ENCODE measurements around the gene SGPP1. TPM values are rescaled to one million over a fixed set of nuclear protein-coding genes. Genes with fewer than 3 reads are reported as not detected.
"Not testable (repeated sequence)": the region's sequence is repeated elsewhere in the genome, so short reads cannot be mapped to it uniquely, and the experiment has no call there.

Gene SGPP1
- total and polyA plus RNA-seq, 2 donors: 12.6 to 21.0 TPM

DNA sequence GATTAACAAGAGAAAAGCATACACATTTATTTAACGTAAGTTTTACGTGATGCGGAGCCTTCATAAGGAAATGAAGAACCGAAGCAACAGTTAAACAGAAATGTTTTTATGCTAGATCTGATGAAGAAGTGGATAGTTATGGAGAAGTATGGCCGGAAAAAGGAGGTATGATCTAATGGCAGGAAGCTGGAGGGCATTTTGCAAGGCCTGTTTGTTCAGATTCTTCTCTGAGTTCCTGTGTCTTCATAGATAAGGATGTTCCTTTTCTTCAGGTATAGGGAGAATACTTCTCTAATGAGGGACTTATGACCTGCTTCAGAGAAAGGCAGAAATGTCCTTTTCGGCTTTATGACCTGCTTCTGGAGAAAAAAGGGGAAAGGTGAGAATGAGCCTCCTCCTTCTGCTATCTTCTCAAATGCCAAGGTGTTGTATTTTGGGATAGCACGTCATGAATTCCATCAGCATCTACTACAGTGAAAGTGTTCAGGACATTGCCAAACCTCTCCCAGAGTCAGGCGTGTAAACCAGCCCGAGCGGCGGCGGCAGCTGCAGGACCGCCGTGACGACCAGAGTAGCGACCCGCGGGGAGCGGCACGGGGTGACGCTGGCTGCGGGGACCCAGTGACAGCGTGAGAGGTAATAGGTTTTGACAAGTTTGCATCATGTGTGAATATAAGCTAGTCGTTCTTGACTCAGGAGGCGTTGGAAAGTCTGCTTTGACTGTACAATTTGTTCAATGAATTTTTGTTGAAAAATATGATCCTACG lies 33.7 kb upstream of the SGPP1 start:
- Histone ChIP-seq H3K4me3 (ENCODE audit: low read length in 2 of 2) (no peak overlapping the region), H3K36me3 (ENCODE audit: control insufficient read depth in 2 of 2, insufficient read depth in 2 of 2, low read length in 1 of 2) (no peaks in the 10 kb centered on the region), H3K9me3 (ENCODE audit: control insufficient read depth in 2 of 2, insufficient read depth in 1 of 2, low read length in 1 of 2) (no peaks in the 10 kb centered on the region), H3K27ac (ENCODE audit: low read depth in 1 of 2, low read length in 1 of 2) (no peak overlapping the region), H3K4me1 (ENCODE audit: control insufficient read depth in 2 of 2, insufficient read depth in 2 of 2, low read length in 2 of 2) (no peaks in the 10 kb centered on the region), H3K27me3 (ENCODE audit: control insufficient read depth in 2 of 2, insufficient read depth in 1 of 2, low read length in 1 of 2) (no peaks in the 10 kb centered on the region)
- DNase-seq (ENCODE audit: low read depth in 6 of 9, low spot score in 9 of 9): no peak
- 89% methylated on average over 26 of the region's 26 CpGs for WGBS

DNA sequence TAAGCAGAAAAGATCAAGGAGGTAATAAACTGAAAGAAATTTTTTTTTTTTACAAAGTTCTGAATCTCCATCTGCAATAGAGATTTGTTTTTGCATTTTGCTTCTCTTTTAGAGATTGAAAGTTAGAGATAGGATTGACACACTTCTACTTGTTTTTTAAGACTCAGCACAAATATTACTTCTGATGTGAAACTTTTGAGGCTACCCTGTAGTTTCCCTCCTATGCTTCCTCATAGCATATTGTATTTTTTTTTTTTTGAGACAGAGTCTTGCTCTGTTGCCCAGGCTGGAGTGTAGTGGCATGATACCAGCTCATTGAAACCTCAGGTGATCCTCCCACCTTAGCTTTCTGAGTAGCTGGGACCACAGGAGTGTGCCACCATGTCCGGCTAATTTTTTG lies 32.1 kb upstream of the SGPP1 start:
- Histone ChIP-seq H3K27ac (ENCODE audit: low read depth in 1 of 2, low read length in 1 of 2) (peak overlapping the region in 1 of 2 donors; percentile 58), H3K27me3 (ENCODE audit: control insufficient read depth in 2 of 2, insufficient read depth in 1 of 2, low read length in 1 of 2) (no peaks in the 10 kb centered on the region), H3K4me1 (ENCODE audit: control insufficient read depth in 2 of 2, insufficient read depth in 2 of 2, low read length in 2 of 2) (no peaks in the 10 kb centered on the region), H3K4me3 (ENCODE audit: low read length in 2 of 2) (no peak overlapping the region), H3K9me3 (ENCODE audit: control insufficient read depth in 2 of 2, insufficient read depth in 1 of 2, low read length in 1 of 2) (no peaks in the 10 kb centered on the region), H3K36me3 (ENCODE audit: control insufficient read depth in 2 of 2, insufficient read depth in 2 of 2, low read length in 1 of 2) (no peaks in the 10 kb centered on the region)
- DNase-seq (ENCODE audit: low read depth in 6 of 9, low spot score in 9 of 9): no peak
- WGBS: 91% methylated on average over 1 of the region's 1 CpG

DNA sequence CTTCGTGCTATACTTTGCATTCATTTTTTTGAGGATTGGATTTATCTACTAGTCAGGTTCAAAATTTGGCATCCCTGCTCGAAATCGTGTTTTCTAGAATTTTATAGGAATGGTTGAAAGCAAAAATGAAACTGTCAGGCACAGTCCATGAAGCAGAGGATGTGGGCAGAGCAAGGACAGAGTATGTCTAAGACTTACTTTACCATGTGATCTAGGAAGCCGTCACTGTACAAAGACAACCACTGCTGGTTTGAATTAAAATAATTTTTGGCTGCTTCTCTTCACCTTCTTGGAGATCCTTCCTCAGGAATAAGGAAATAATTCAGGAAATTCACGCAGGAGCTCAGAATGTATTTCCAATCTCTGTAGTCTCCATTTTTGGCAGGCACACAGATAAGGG lies 31.6 kb upstream of the SGPP1 start:
- H3K4me3 ChIP-seq (ENCODE audit: low read length in 2 of 2): no peak overlapping the region

DNA sequence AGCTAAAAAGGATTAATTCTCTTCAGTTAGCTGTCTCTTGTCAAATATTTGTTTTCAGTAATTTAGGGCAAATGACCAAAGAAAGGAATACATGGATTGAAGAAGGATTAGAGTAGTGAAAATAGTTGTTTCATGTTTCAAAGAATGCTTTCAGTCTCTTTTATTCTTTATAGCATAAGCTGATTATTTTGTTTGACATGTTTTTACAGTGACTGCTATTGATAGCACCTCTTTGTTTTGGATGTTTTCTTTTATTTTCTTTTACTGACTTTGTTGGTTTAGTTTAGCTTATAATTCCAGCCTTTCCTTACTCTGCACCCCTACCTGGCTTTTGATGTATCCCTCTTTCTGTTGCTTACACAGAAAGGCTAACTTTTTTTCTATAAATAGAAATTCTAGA lies 29.3 kb upstream of the SGPP1 start:
- Histone ChIP-seq H3K27me3 (ENCODE audit: control insufficient read depth in 2 of 2, insufficient read depth in 1 of 2, low read length in 1 of 2) (no peaks in the 10 kb centered on the region), H3K36me3 (ENCODE audit: control insufficient read depth in 2 of 2, insufficient read depth in 2 of 2, low read length in 1 of 2) (no peaks in the 10 kb centered on the region), H3K27ac (ENCODE audit: low read depth in 1 of 2, low read length in 1 of 2) (no peak overlapping the region), H3K4me1 (ENCODE audit: control insufficient read depth in 2 of 2, insufficient read depth in 2 of 2, low read length in 2 of 2) (no peaks in the 10 kb centered on the region), H3K9me3 (ENCODE audit: control insufficient read depth in 2 of 2, insufficient read depth in 1 of 2, low read length in 1 of 2) (no peaks in the 10 kb centered on the region), H3K4me3 (ENCODE audit: low read length in 2 of 2) (no peak overlapping the region)
- no peak for DNase-seq (ENCODE audit: low read depth in 6 of 9, low spot score in 9 of 9)

More for the DNA sequence above, 31.6 kb upstream of the SGPP1 start:
- peak in 3 of 9 donors; percentile 5 to 56 (median 18) for DNase-seq (ENCODE audit: low read depth in 6 of 9, low spot score in 9 of 9)
- no peaks in the 10 kb centered on the region for H3K4me1 ChIP-seq (ENCODE audit: control insufficient read depth in 2 of 2, insufficient read depth in 2 of 2, low read length in 2 of 2)
- 27% methylated on average over 5 of the region's 5 CpGs for WGBS
- no peaks in the 10 kb centered on the region for H3K9me3 ChIP-seq (ENCODE audit: control insufficient read depth in 2 of 2, insufficient read depth in 1 of 2, low read length in 1 of 2)
- peak overlapping the region; percentile 31 to 58 for H3K27ac ChIP-seq (ENCODE audit: low read depth in 1 of 2, low read length in 1 of 2)
- no peaks in the 10 kb centered on the region for H3K36me3 ChIP-seq (ENCODE audit: control insufficient read depth in 2 of 2, insufficient read depth in 2 of 2, low read length in 1 of 2)
- H3K27me3 ChIP-seq (ENCODE audit: control insufficient read depth in 2 of 2, insufficient read depth in 1 of 2, low read length in 1 of 2): no peaks in the 10 kb centered on the region

DNA sequence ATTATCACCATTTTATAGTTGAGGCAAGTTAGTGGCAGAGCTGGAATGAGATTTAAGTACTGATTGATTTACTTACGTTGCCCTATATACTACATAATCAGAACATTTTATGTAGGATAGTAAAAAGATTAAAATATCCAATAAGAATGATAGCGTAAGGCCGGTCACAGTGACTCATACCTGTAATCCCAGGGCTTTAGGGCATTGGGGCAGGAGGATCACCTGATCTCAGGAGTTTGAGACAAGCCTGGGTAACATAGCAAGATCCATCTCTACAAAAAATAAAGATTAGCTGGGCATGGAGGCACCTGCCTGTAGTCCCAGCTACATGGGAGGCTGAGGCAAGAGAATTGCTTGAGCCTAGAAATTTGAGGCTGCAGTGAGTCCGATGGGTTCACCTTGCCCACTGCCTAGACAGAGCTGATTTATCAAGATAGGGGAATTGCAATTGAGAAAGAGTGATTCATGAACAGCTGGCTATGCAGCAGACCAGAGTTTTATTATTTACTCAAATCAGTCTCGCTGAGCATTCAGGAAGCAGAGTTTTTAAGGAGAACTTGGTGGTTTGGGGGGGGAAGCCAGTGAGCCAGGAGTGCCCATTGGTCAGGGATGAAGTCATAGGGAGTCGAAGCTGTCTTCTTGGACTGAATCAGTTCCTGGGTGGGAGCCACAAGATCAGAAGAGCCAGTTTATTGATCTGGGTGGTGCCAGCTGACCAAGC lies 24.7 kb upstream of the SGPP1 start:
- no peaks in the 10 kb centered on the region for H3K27me3 ChIP-seq (ENCODE audit: control insufficient read depth in 2 of 2, insufficient read depth in 1 of 2, low read length in 1 of 2)
- no peaks in the 10 kb centered on the region for H3K9me3 ChIP-seq (ENCODE audit: control insufficient read depth in 2 of 2, insufficient read depth in 1 of 2, low read length in 1 of 2)
- no peaks in the 10 kb centered on the region for H3K4me1 ChIP-seq (ENCODE audit: control insufficient read depth in 2 of 2, insufficient read depth in 2 of 2, low read length in 2 of 2)
- no peak overlapping the region for H3K4me3 ChIP-seq (ENCODE audit: low read length in 2 of 2)
- no peaks in the 10 kb centered on the region for H3K36me3 ChIP-seq (ENCODE audit: control insufficient read depth in 2 of 2, insufficient read depth in 2 of 2, low read length in 1 of 2)
- DNase-seq (ENCODE audit: low read depth in 6 of 9, low spot score in 9 of 9): no peak
- WGBS: 66% methylated on average over 6 of the region's 6 CpGs
- H3K27ac ChIP-seq (ENCODE audit: low read depth in 1 of 2, low read length in 1 of 2): no peak overlapping the region

DNA sequence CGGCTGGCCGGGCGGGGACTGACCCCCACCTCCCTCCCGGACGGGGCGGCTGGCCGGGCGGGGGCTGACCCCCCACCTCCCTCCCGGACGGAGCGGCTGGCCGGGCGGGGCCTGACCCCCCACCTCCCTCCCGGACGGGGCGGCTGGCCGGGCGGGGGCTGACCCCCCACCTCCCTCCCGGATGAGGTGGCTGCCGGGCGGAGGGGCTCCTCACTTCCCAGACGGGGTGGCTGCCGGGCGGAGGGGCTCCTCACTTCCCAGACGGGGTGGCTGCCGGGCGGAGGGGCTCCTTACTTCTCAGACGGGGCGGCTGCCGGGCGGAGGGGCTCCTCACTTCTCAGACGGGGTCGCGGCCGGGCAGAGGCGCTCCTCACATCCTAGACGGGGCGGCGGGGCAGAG lies 23.2 kb upstream of the SGPP1 start:
- not testable (repeated sequence) for H3K4me3 ChIP-seq (ENCODE audit: low read length in 2 of 2); H3K27me3 ChIP-seq (ENCODE audit: control insufficient read depth in 2 of 2, insufficient read depth in 1 of 2, low read length in 1 of 2); H3K36me3 ChIP-seq (ENCODE audit: control insufficient read depth in 2 of 2, insufficient read depth in 2 of 2, low read length in 1 of 2); H3K27ac ChIP-seq (ENCODE audit: low read depth in 1 of 2, low read length in 1 of 2); DNase-seq (ENCODE audit: low read depth in 6 of 9, low spot score in 9 of 9); H3K9me3 ChIP-seq (ENCODE audit: control insufficient read depth in 2 of 2, insufficient read depth in 1 of 2, low read length in 1 of 2); H3K4me1 ChIP-seq (ENCODE audit: control insufficient read depth in 2 of 2, insufficient read depth in 2 of 2, low read length in 2 of 2)
- 97% methylated on average over 39 of the region's 39 CpGs for WGBS

DNA sequence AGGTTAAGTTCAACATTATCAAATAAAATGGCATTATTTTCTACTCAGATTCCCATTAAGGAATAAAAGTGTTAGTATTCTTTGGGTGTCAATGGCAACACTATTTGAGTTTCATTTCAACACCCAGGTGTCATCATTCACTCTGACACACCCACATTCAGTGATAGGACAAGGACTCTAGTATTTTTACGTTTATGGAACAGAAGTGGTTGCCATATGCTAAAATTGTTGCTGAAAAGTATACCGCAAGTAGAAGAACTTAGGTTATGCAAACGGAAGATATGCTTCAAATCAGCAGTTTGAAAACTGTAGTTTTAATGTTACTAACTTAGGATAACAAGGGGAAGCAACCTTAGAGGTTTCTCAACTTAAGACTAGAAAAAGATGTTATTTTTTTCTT lies 20.0 kb upstream of the SGPP1 start:
- DNase-seq (ENCODE audit: low read depth in 6 of 9, low spot score in 9 of 9): no peak
- Histone ChIP-seq H3K27me3 (ENCODE audit: control insufficient read depth in 2 of 2, insufficient read depth in 1 of 2, low read length in 1 of 2) (no peaks in the 10 kb centered on the region), H3K4me3 (ENCODE audit: low read length in 2 of 2) (no peak overlapping the region), H3K9me3 (ENCODE audit: control insufficient read depth in 2 of 2, insufficient read depth in 1 of 2, low read length in 1 of 2) (no peaks in the 10 kb centered on the region), H3K36me3 (ENCODE audit: control insufficient read depth in 2 of 2, insufficient read depth in 2 of 2, low read length in 1 of 2) (no peaks in the 10 kb centered on the region), H3K27ac (ENCODE audit: low read depth in 1 of 2, low read length in 1 of 2) (no peak overlapping the region), H3K4me1 (ENCODE audit: control insufficient read depth in 2 of 2, insufficient read depth in 2 of 2, low read length in 2 of 2) (no peaks in the 10 kb centered on the region)
- WGBS: 78% methylated on average over 3 of the region's 3 CpGs

DNA sequence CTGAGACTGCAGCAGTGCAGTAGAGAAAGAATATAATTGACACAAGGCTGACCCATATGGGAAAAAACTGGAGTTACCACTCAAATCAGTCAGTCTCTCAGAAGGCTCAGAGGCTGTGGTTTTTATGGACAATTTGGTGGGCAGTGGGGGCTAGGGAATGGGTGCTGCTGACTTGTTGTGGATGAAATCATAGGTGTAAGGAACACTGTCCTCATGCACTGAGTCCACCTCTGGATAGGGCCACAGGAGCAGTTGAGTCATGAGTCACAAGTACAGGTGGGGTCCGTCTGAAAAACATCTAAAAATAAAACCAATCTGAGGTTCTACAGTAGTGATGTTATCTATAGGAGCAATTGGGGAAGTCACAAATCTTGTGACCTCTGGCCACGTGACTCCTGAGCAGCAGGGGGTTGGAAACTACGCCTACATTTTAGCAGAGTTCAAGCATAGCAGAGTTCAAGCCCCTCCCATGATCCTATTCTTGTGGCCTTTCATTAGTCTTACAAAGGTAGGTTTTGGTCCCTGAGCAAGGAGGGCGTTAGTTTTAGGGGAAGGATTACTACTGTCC lies 18.1 kb upstream of the SGPP1 start:
- no peaks in the 10 kb centered on the region for H3K4me1 ChIP-seq (ENCODE audit: control insufficient read depth in 2 of 2, insufficient read depth in 2 of 2, low read length in 2 of 2)
- DNase-seq (ENCODE audit: low read depth in 6 of 9, low spot score in 9 of 9): no peak
- H3K36me3 ChIP-seq (ENCODE audit: control insufficient read depth in 2 of 2, insufficient read depth in 2 of 2, low read length in 1 of 2): no peaks in the 10 kb centered on the region
- H3K9me3 ChIP-seq (ENCODE audit: control insufficient read depth in 2 of 2, insufficient read depth in 1 of 2, low read length in 1 of 2): no peaks in the 10 kb centered on the region
- WGBS: 40% methylated on average over 4 of the region's 4 CpGs
- H3K27ac ChIP-seq (ENCODE audit: low read depth in 1 of 2, low read length in 1 of 2): no peak overlapping the region
- no peaks in the 10 kb centered on the region for H3K27me3 ChIP-seq (ENCODE audit: control insufficient read depth in 2 of 2, insufficient read depth in 1 of 2, low read length in 1 of 2)
- H3K4me3 ChIP-seq (ENCODE audit: low read length in 2 of 2): no peak overlapping the region

DNA sequence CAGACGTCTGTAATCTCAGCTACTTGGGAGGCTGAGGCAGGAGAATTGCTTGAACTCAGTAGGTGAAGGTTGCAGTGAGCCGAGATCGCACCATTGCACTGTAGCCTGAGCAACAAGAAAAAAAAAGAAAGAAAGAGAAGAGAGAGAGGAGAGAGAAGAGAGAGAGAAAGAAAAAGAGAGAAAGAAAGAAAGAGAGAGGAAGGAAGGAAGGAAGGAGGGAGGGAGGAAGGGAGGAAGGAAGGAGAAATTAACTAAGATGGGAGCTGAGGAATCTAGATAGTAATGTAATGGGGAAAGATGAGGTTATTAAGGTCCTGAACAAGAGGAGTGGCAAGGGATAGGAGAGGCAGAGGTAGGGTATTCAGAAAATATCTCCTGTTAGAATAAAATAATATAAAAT lies 17.4 kb upstream of the SGPP1 start:
- WGBS: 93% methylated on average over 3 of the region's 3 CpGs
- Histone ChIP-seq H3K27ac (ENCODE audit: low read depth in 1 of 2, low read length in 1 of 2) (no peak overlapping the region), H3K4me3 (ENCODE audit: low read length in 2 of 2) (no peak overlapping the region)

More for the DNA sequence above, 17.4 kb upstream of the SGPP1 start:
- Histone ChIP-seq H3K9me3 (ENCODE audit: control insufficient read depth in 2 of 2, insufficient read depth in 1 of 2, low read length in 1 of 2) (no peaks in the 10 kb centered on the region), H3K36me3 (ENCODE audit: control insufficient read depth in 2 of 2, insufficient read depth in 2 of 2, low read length in 1 of 2) (no peaks in the 10 kb centered on the region), H3K4me1 (ENCODE audit: control insufficient read depth in 2 of 2, insufficient read depth in 2 of 2, low read length in 2 of 2) (no peaks in the 10 kb centered on the region), H3K27me3 (ENCODE audit: control insufficient read depth in 2 of 2, insufficient read depth in 1 of 2, low read length in 1 of 2) (no peaks in the 10 kb centered on the region)
- DNase-seq (ENCODE audit: low read depth in 6 of 9, low spot score in 9 of 9): no peak
